ENCODE results near the gene TPM2.

TPM2 gene

GRCh38 chr9:35696520-35697215 lies 6.9 kb upstream of the TPM2 start:
- DNase-seq (ENCODE audit: low read depth, low spot score): peak; percentile 67

DNA sequence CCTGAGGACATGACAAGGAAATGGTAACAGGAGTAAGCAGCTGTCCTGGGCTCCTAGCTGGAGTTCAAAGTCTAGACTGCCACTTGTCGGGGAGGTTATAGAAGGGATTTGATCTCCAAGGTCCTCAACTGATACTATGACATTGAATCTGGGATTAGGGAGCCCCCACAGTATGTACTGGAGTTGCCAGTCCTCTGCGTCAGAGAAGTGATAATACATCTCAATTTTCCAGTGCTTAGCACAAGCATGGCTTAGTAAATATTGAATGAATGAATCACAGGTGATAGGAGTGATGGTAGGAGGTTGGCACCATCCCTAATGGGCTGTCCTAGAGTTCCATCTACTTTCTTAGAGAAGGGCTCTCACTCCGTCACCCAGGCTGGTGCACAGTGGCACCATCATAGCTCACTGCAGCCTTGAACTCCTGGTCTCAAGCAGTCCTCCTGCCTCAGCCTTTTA lies 6.2 kb upstream of the TPM2 start:
- no peak for DNase-seq (ENCODE audit: low read depth, low spot score)

DNA sequence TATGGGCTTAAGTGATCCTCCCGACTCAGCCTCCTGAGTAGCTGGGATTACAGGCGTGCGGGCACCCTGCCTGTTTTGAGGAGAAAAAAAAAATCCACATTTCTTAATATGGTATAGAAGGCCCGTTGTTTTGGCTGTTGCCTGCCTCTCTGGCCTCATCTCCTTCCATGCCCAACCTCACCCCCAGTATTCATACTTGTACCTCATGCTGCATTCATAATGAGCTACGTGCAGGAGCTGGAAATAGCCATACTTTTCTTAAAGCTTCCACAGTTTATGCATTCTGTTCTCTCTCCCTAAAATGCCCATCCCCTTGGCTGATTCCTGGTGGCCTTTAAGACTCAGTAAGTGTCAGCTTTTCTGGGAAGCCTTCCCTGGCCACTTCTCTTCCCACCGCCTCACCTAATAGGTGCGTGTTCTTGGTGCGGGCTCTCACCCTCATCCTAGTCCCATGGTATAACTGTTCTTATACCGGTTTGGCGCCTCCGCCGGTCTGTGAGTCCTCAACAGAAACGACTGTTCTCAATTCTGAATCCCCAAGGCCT lies 2.1 kb upstream of the TPM2 start:
- DNase-seq (ENCODE audit: low read depth, low spot score): no peak

GRCh38 chr9:35691334-35691650 lies 1.6 kb upstream of the TPM2 start:
- DNase-seq (ENCODE audit: low read depth, low spot score): no peak

GRCh38 chr9:35690614-35691333 lies 1.0 kb upstream of the TPM2 start:
- DNase-seq (ENCODE audit: low read depth, low spot score): peak; percentile 94

GRCh38 chr9:35690294-35690613 lies 529 bp upstream of the TPM2 start:
- no peak for DNase-seq (ENCODE audit: low read depth, low spot score)

GRCh38 chr9:35688558-35689541 lies 875 bp downstream of the TPM2 start:
- peak; percentile 67 for DNase-seq (ENCODE audit: low read depth, low spot score)

- DNase-seq (ENCODE audit: low read depth, low spot score): no peak
Observed at GRCh38 chr9:35687972-35688557, 1.7 kb downstream of the TPM2 start.

GRCh38 chr9:35687306-35687705 lies 2.4 kb downstream of the TPM2 start:
- no peak for DNase-seq (ENCODE audit: low read depth, low spot score)

- DNase-seq (ENCODE audit: low read depth, low spot score): peak; percentile 59
Observed at GRCh38 chr9:35686222-35687203, 3.2 kb downstream of the TPM2 start.

- no peak for DNase-seq (ENCODE audit: low read depth, low spot score)
Observed at GRCh38 chr9:35685506-35685905, 4.2 kb downstream of the TPM2 start.

GRCh38 chr9:35684921-35685320 lies 4.8 kb downstream of the TPM2 start:
- no peak for DNase-seq (ENCODE audit: low read depth, low spot score)

DNA sequence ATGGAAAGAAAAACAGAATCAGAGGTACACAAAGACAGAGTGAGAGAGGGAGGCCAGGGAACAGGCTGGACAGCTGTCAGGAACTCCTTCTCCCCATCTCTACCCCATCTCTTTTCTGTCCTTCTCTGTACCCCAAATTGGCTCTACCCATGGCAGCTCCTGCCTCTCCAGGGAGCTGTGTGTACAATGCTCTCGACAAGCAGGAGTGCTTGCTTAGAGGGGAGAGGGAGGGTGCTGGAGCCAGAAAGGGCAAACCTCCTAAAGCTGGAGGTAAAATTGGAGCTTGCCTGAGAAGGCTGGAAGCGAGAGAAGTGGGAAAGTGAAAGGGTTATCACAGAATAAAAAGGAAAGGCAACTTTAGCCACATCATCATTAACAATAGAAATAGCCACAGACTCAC lies 6.4 kb downstream of the TPM2 start:
- no peak for DNase-seq (ENCODE audit: low read depth, low spot score)

GRCh38 chr9:35682520-35683315 lies 7.0 kb downstream of the TPM2 start:
- DNase-seq (ENCODE audit: low read depth, low spot score): no peak

DNA sequence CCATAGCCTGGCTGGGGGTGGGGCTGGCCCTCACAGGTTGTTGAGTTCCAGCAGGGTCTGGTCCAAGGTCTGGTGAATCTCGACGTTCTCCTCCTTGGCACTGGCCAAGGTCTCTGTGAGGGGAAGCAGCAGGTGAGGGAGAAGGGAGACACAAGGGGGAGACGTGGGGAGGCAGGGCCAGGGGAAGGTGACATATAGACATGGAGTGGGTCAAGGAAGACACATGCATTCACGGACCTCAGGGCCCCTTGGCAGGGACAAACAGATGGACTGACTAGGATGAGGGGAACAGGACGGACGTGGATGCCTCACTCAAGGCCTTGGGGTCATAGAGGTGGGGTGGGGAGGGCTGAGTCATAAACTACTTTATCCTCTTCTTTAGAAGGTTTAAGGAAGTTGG lies 7.7 kb downstream of the TPM2 start:
- no peak for DNase-seq (ENCODE audit: low read depth, low spot score)

GRCh38 chr9:35681341-35682002 lies 8.3 kb downstream of the TPM2 start:
- peak; percentile 37 for DNase-seq (ENCODE audit: low read depth, low spot score)

- peak; percentile 83 for DNase-seq (ENCODE audit: low read depth, low spot score)
Observed at GRCh38 chr9:35680331-35681105, 9.2 kb downstream of the TPM2 start.

- DNase-seq (ENCODE audit: low read depth, low spot score): peak; percentile 52
Observed at GRCh38 chr9:35679766-35680330, 9.9 kb downstream of the TPM2 start.

Data from astrocyte of the hippocampus (primary cell).